T-helper 2 cell treated with Interferon-gamma antibody and Interleukin-4, amounts not matched to agents 100 ng/mL and 5 ng/mL, for 36 hours (primary cell): ENCODE data around the gene SHROOM3. TPM values are rescaled to one million over a fixed set of nuclear protein-coding genes. Genes with fewer than 3 reads are reported as not detected.
"Not testable (repeated sequence)": the region's sequence is repeated elsewhere in the genome, so short reads cannot be mapped to it uniquely, and the experiment has no call there.

ENCODE experiments used
- intact Hi-C: fragments of 100-400 bp; cut with micrococcal nuclease; formaldehyde crosslinking; loops from one replicate; pipeline ENCODE4 v1.15.1; 2023
- total RNA-seq: library from RNA; stranded (reverse); gene quantifications from 2 replicates; pipeline ENCODE4 v1.2.3, GENCODE V29; 2022

Gene SHROOM3
- total RNA-seq, 1 donor from 2014 or later: not detected

- intact Hi-C loops: no loop called here
Measured at GRCh38 chr4:76443376-76443775, 8.3 kb downstream of the SHROOM3 start.

GRCh38 chr4:76445911-76446310, 10.9 kb downstream of the SHROOM3 start:
- intact Hi-C loops: no loop called here

- intact Hi-C loops: no loop called here
Measured at GRCh38 chr4:76447393-76447851, 12.4 kb downstream of the SHROOM3 start.

- intact Hi-C loops: no loop called here
Measured at GRCh38 chr4:76448211-76448610, 13.2 kb downstream of the SHROOM3 start.

- intact Hi-C loops: no loop called here
Measured at GRCh38 chr4:76449362-76449767, 14.3 kb downstream of the SHROOM3 start.

- intact Hi-C loops: no loop called here
Measured at GRCh38 chr4:76449833-76450232, 14.8 kb downstream of the SHROOM3 start.

- intact Hi-C loops: no loop called here
Measured at GRCh38 chr4:76453232-76453631, 18.2 kb downstream of the SHROOM3 start.

- intact Hi-C loops: not testable (repeated sequence)
Measured at GRCh38 chr4:76454073-76454472, 19.0 kb downstream of the SHROOM3 start.

- intact Hi-C loops: no loop called here
Measured at GRCh38 chr4:76457885-76458284, 22.9 kb downstream of the SHROOM3 start.

GRCh38 chr4:76458297-76458696, 23.3 kb downstream of the SHROOM3 start:
- intact Hi-C loops: no loop called here

- intact Hi-C loops: no loop called here
Measured at GRCh38 chr4:76458825-76459224, 23.8 kb downstream of the SHROOM3 start.

- intact Hi-C loops: no loop called here
Measured at GRCh38 chr4:76459291-76459723, 24.3 kb downstream of the SHROOM3 start.

GRCh38 chr4:76463568-76463967, 28.5 kb downstream of the SHROOM3 start:
- intact Hi-C loops: no loop called here

GRCh38 chr4:76470064-76470463, 35.0 kb downstream of the SHROOM3 start:
- intact Hi-C loops: no loop called here

- intact Hi-C loops: no loop called here
Measured at GRCh38 chr4:76470532-76470931, 35.5 kb downstream of the SHROOM3 start.

- intact Hi-C loops: no loop called here
Measured at GRCh38 chr4:76476571-76476970, 41.5 kb downstream of the SHROOM3 start.

GRCh38 chr4:76484654-76485053, 49.6 kb downstream of the SHROOM3 start:
- intact Hi-C loops: no loop called here

- intact Hi-C loops: no loop called here
Measured at GRCh38 chr4:76485450-76485849, 50.4 kb downstream of the SHROOM3 start.

- intact Hi-C loops: no loop called here
Measured at GRCh38 chr4:76486588-76487276, 51.7 kb downstream of the SHROOM3 start.

GRCh38 chr4:76487621-76488020, 52.6 kb downstream of the SHROOM3 start:
- intact Hi-C loops: no loop called here

- intact Hi-C loops: no loop called here
Measured at GRCh38 chr4:76488455-76488854, 53.4 kb downstream of the SHROOM3 start.

GRCh38 chr4:76488888-76489685, 54.1 kb downstream of the SHROOM3 start:
- intact Hi-C loops: no loop called here
